HL-60 (cell line): ENCODE data around the gene CHTF18.

Experiments used
- POLR2AphosphoS5 ChIP-seq: IDR thresholded peaks from 2 replicates; pipeline ENCODE4 v1.6.1; 2012; ENCODE audit warnings: low read depth
- REST ChIP-seq: IDR thresholded peaks from 2 replicates; pipeline ENCODE4 v1.6.1; 2012; ENCODE audit warnings: low read depth; ENCODE audit not compliant: insufficient replicate concordance
- SPI1 ChIP-seq: IDR thresholded peaks from 2 replicates; pipeline ENCODE4 v1.6.1; 2012; ENCODE audit warnings: low read depth, mild to moderate bottlenecking, borderline replicate concordance
- TF ChIP-seq, protein P1 (sequence below): IDR thresholded peaks from one replicate; pipeline ENCODE4 v1.5.1; 2011; ENCODE audit warnings: low read length, control low read depth, inconsistent platforms; ENCODE audit not compliant: insufficient read depth

GRCh38 chr16:769934-770333 lies 18.5 kb upstream of the CHTF18 start:
- TF ChIP-seq, protein P1, sequence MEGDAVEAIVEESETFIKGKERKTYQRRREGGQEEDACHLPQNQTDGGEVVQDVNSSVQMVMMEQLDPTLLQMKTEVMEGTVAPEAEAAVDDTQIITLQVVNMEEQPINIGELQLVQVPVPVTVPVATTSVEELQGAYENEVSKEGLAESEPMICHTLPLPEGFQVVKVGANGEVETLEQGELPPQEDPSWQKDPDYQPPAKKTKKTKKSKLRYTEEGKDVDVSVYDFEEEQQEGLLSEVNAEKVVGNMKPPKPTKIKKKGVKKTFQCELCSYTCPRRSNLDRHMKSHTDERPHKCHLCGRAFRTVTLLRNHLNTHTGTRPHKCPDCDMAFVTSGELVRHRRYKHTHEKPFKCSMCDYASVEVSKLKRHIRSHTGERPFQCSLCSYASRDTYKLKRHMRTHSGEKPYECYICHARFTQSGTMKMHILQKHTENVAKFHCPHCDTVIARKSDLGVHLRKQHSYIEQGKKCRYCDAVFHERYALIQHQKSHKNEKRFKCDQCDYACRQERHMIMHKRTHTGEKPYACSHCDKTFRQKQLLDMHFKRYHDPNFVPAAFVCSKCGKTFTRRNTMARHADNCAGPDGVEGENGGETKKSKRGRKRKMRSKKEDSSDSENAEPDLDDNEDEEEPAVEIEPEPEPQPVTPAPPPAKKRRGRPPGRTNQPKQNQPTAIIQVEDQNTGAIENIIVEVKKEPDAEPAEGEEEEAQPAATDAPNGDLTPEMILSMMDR: no peak
- TF ChIP-seq POLR2AphosphoS5 (no peak), REST (no peak), SPI1 (no peak)
